HG02678 (cell line): Measurements from ENCODE around the gene MGAT3.
A peak's percentile ranks its signal among the peaks of the same experiment; 100 is the strongest.

Experiments
- ATAC-seq: cut with Tn5 transposase; IDR thresholded peaks from one replicate; pipeline ENCODE4 v1.9.1; 2021; ENCODE audit warnings: mild to moderate bottlenecking, moderate library complexity; ENCODE audit not compliant: unreplicated experiment

MGAT3 gene

GRCh38 chr22:39470451-39471291, 13.9 kb downstream of the MGAT3 start:
- ATAC-seq, result no peak

GRCh38 chr22:39471381-39472141, 14.7 kb downstream of the MGAT3 start:
- peak; percentile 59 for ATAC-seq

- no peak for ATAC-seq
Measured at GRCh38 chr22:39472570-39473556, 16.1 kb downstream of the MGAT3 start.

GRCh38 chr22:39473851-39474250, 17.0 kb downstream of the MGAT3 start:
- no peak for ATAC-seq

- ATAC-seq, result no peak
Measured at GRCh38 chr22:39474351-39475111, 17.7 kb downstream of the MGAT3 start.

- no peak for ATAC-seq
Measured at GRCh38 chr22:39475337-39475736, 18.5 kb downstream of the MGAT3 start.

GRCh38 chr22:39475902-39476301, 19.1 kb downstream of the MGAT3 start:
- ATAC-seq, result no peak

- ATAC-seq, result no peak
Measured at GRCh38 chr22:39476664-39477063, 19.9 kb downstream of the MGAT3 start.

GRCh38 chr22:39477542-39477941, 20.7 kb downstream of the MGAT3 start:
- no peak for ATAC-seq

- no peak for ATAC-seq
Measured at GRCh38 chr22:39478441-39478850, 21.6 kb downstream of the MGAT3 start.

- no peak for ATAC-seq
Measured at GRCh38 chr22:39479254-39479653, 22.4 kb downstream of the MGAT3 start.

GRCh38 chr22:39480557-39480956, 23.7 kb downstream of the MGAT3 start:
- ATAC-seq, result no peak

- no peak for ATAC-seq
Measured at GRCh38 chr22:39481054-39481453, 24.2 kb downstream of the MGAT3 start.

GRCh38 chr22:39481595-39481994, 24.8 kb downstream of the MGAT3 start:
- no peak for ATAC-seq

GRCh38 chr22:39482768-39483167, 26.0 kb downstream of the MGAT3 start:
- ATAC-seq, result no peak

- ATAC-seq, result no peak
Measured at GRCh38 chr22:39486951-39487825, 30.4 kb downstream of the MGAT3 start.

- no peak for ATAC-seq
Measured at GRCh38 chr22:39487826-39488520, 31.2 kb downstream of the MGAT3 start.

GRCh38 chr22:39488563-39489083, 31.8 kb downstream of the MGAT3 start:
- no peak for ATAC-seq
